Heart left ventricle (tissue), 13 donors: Measurements from ENCODE around the gene ENTPD8.

Experiments used
- POLR2A ChIP-seq, 2 donors: fragments of 450-650 bp; IDR thresholded peaks; one replicate each; pipeline ENCODE4 v1.6.1; 2017; ENCODE audit warnings: antibody characterized with exemption in 2 of 2, mild to moderate bottlenecking in 2 of 2, moderate library complexity in 2 of 2
- TF ChIP-seq, protein P1 (sequence below), 12 donors: fragments of 200-600 bp; sonication (generic) in 4 of 12; IDR thresholded peaks; one replicate each; pipeline versions ENCODE4 v1.5.0 to v1.8.0; 2018 to 2022; ENCODE audit warnings: antibody characterized with exemption in 12 of 12, mild to moderate bottlenecking in 5 of 12
- donor health status: ischemic (EF 13 %, LVEDD 7.1; RV severe dilation, severe dysfunction).
- donor health status: DM: no; HTN: yes; CAD: no.
- donor health status: DM: no; HTN: no; CAD: no.
- donor health status: ischemic (EF 25% LVEDD 6.9; RV normal size, moderate dysfunction).
- donor health status: ischemic (EF 25% LVEDD 5.7; RV mildly dilated, moderate dysfunction).
- donor health status: ischemic (EF 35%, LVEDD 5.7; RV mildly dilated, moderate dysfunction).
- donor health status: nonischemic (EF 11% LVEDD 7.7; RV severe dilation, severe dysfunction).
- donor health status: DM: yes; HTN: yes; CAD: no.
- donor health status: PGD.
- donor health status: ischemic (EF 29% LVEDD 5.4; RV normal size, mild dysfunction).
- donor health status: nonischemic (EF 23%, LVEDD 6.1; RV moderate dilation, normal function).

DNA sequence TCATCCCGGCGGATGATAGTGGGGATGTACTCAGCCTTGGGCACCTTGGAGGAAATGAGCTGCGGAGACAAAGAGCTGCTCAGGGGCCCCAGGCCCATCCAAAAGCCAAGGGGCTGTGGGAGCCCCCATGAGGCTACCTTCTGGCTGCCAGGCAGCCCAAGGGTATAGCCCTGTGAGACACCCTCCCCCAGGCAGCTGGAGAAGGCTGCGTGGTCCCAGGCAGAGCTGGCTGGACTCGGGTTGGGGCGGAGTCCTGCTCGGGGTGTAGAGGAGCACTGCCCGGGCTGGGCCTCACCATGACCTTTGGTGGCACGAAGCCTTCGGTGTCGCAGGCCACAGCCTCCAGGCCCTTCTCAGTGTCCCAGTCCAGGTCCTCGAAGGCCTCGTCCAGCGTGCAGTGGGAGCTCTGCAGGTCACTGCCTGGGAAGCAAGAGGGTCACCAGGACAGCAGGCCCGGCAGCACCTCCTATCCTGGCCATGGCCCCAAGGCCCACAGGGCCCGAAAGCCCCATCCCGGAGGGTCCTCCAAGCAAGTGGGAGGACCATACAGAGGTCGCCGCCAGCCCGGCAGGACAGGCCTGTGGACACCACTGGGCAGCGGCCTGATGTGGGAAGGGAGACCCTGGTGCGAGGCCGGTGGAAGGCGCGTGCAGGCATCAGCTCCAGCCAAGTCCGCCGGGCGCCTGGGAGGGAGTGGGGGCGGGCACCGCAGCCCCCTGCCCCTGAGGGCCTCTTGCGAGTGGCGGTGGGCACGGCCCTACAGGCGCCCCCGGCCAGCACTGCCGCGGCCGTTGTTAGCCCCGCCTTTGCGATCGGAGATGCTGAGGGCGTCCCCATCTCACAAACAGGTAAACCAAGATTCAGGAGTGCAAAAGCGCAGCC lies 11.8 kb upstream of the ENTPD8 start:
- TF ChIP-seq, protein P1, sequence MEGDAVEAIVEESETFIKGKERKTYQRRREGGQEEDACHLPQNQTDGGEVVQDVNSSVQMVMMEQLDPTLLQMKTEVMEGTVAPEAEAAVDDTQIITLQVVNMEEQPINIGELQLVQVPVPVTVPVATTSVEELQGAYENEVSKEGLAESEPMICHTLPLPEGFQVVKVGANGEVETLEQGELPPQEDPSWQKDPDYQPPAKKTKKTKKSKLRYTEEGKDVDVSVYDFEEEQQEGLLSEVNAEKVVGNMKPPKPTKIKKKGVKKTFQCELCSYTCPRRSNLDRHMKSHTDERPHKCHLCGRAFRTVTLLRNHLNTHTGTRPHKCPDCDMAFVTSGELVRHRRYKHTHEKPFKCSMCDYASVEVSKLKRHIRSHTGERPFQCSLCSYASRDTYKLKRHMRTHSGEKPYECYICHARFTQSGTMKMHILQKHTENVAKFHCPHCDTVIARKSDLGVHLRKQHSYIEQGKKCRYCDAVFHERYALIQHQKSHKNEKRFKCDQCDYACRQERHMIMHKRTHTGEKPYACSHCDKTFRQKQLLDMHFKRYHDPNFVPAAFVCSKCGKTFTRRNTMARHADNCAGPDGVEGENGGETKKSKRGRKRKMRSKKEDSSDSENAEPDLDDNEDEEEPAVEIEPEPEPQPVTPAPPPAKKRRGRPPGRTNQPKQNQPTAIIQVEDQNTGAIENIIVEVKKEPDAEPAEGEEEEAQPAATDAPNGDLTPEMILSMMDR (IDR thresholded peaks at IDR 0.05): no peak
- no peak for TF ChIP-seq POLR2A (IDR thresholded peaks at IDR 0.05)
